ENCODE measurements around the gene ZDHHC3. TPM values are rescaled to one million over a fixed set of nuclear protein-coding genes. Genes with fewer than 3 reads are reported as not detected.

ZDHHC3 gene
- total RNA-seq, 1 experiment from 2014 or later = 122 TPM

DNA sequence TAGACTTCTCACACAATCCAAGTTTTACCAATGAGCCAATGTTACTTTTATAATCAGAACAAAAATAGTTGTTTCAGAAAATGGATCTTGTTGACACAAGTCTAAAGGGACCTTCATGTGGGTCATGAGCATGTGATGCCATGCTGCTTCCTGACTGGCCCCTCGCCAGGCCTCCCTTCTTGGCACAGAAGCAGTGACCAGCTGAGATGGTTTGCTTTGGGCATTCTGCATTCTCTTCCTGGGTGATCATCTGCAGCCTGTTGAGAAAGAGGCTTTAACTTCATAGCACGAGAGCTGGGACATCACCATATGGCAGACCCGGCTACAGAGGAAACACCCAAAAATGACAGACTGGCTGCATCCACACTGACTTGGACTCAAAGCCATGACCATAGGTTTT is 55.9 kb downstream of the ZDHHC3 start:
- TF ChIP-seq EZH2 (IDR thresholded peaks at IDR 0.05; ENCODE audit: low read length, unreplicated experiment) (no peak), CTCF (conservative IDR thresholded peaks at IDR 0.05; ENCODE audit: low read depth, low read length) (no peak), EZH2phosphoT487 (IDR thresholded peaks at IDR 0.05; ENCODE audit: borderline replicate concordance, low read length) (no peak)
- Histone ChIP-seq H3K4me2 (ENCODE audit: low read length) (no peak overlapping the region), H3K9ac (ENCODE audit: low read length) (no peak overlapping the region), H3K79me2 (ENCODE audit: low read length) (no peaks in the 10 kb centered on the region), H3K4me1 (ENCODE audit: insufficient read depth, low read length) (0 out of 2 replicates have a peak, but pooled peaks cover 5% of the 10 kb centered on the region), H3K9me2 (replicated peaks; ENCODE audit: low read length) (no peaks in the 10 kb centered on the region), H2AFZ (ENCODE audit: low read length) (no peak overlapping the region), H3K27ac (ENCODE audit: low read length) (no peak overlapping the region), H3K4me3 (ENCODE audit: low read length) (no peak overlapping the region), H3F3A (ENCODE audit: low read length, unreplicated experiment) (no peaks in the 10 kb centered on the region), H3K36me3 (ENCODE audit: low read depth, low read length) (peaks cover 13% of the 10 kb centered on the region), H4K20me1 (ENCODE audit: low read length) (no peaks in the 10 kb centered on the region), H3K9me3 (ENCODE audit: low read length) (no peaks in the 10 kb centered on the region), H3K27me3 (ENCODE audit: low read length) (no peaks in the 10 kb centered on the region)
- DNase-seq (no peak), ATAC-seq (no peak)
- POLR2A ChIA-PET (ENCODE audit: unreplicated experiment) = no interaction called here
- intact Hi-C loops (cut with micrococcal nuclease) = no loop called here
- BruUV-seq (replicated peaks) = no TSS peak
- CTCF ChIA-PET = no interaction called here

DNA sequence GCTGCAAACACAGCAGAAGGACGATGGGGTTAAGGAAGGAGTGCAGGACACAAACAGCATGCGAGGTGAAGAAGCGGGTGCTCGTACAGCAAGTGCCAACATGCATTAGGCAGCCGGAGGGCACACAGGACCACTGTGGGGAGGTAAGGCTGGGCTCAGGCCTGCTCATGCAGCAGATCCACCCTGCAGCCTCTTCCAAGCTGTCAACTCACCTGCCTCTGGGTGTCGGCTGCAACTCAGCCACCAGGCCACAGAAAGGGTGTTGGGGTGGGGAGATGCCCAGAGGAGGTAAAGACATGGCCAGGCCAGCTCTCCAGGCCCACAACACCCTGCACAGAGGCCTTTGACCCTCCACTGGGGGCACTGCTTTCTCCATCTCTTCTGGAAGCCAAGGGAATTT is 57.4 kb downstream of the ZDHHC3 start:
- BruUV-seq (replicated peaks) = no TSS peak
- no peak for DNase-seq
- ChIA-PET CTCF (no interaction called here), POLR2A (ENCODE audit: unreplicated experiment) (no interaction called here)
- H3K4me1 ChIP-seq (ENCODE audit: insufficient read depth, low read length) = no peaks in the 10 kb centered on the region
- no peak for TF ChIP-seq EZH2 (IDR thresholded peaks at IDR 0.05; ENCODE audit: low read length, unreplicated experiment)
- H3K9ac ChIP-seq (ENCODE audit: low read length) = no peak overlapping the region
- no peaks in the 10 kb centered on the region for H3K79me2 ChIP-seq (ENCODE audit: low read length)
- no peak for ATAC-seq
- H4K20me1 ChIP-seq (ENCODE audit: low read length) = no peaks in the 10 kb centered on the region
- no peak overlapping the region for H3K4me3 ChIP-seq (ENCODE audit: low read length)
- peaks cover 9% of the 10 kb centered on the region for H3K36me3 ChIP-seq (ENCODE audit: low read depth, low read length)
- no peaks in the 10 kb centered on the region for H3K9me3 ChIP-seq (ENCODE audit: low read length)
- H2AFZ ChIP-seq (ENCODE audit: low read length) = no peak overlapping the region
- no peak overlapping the region for H3K4me2 ChIP-seq (ENCODE audit: low read length)
- H3K27me3 ChIP-seq (ENCODE audit: low read length) = no peaks in the 10 kb centered on the region
- intact Hi-C loops (cut with micrococcal nuclease) = no loop called here
- no peak overlapping the region for H3K27ac ChIP-seq (ENCODE audit: low read length)
- no peaks in the 10 kb centered on the region for H3K9me2 ChIP-seq (replicated peaks; ENCODE audit: low read length)
- no peaks in the 10 kb centered on the region for H3F3A ChIP-seq (ENCODE audit: low read length, unreplicated experiment)

GRCh38 chr3:44918087-44918486 is 57.9 kb downstream of the ZDHHC3 start:
- Histone ChIP-seq H3K79me2 (ENCODE audit: low read length) (no peaks in the 10 kb centered on the region), H3K9me3 (ENCODE audit: low read length) (no peaks in the 10 kb centered on the region), H3K4me1 (ENCODE audit: insufficient read depth, low read length) (no peaks in the 10 kb centered on the region), H3K27me3 (ENCODE audit: low read length) (no peaks in the 10 kb centered on the region), H2AFZ (ENCODE audit: low read length) (no peak overlapping the region), H3K4me2 (ENCODE audit: low read length) (no peak overlapping the region), H3F3A (ENCODE audit: low read length, unreplicated experiment) (no peaks in the 10 kb centered on the region), H3K9me2 (replicated peaks; ENCODE audit: low read length) (no peaks in the 10 kb centered on the region), H4K20me1 (ENCODE audit: low read length) (no peaks in the 10 kb centered on the region), H3K4me3 (ENCODE audit: low read length) (no peak overlapping the region), H3K36me3 (ENCODE audit: low read depth, low read length) (peaks cover 9% of the 10 kb centered on the region), H3K9ac (ENCODE audit: low read length) (no peak overlapping the region), H3K27ac (ENCODE audit: low read length) (no peak overlapping the region)
- ChIA-PET CTCF (no interaction called here), POLR2A (ENCODE audit: unreplicated experiment) (no interaction called here)
- TF ChIP-seq EZH2 (IDR thresholded peaks at IDR 0.05; ENCODE audit: low read length, unreplicated experiment) = no peak
- TF ChIP-seq CTCF (conservative IDR thresholded peaks at IDR 0.05; ENCODE audit: low read depth, low read length) = no peak
- TF ChIP-seq EZH2phosphoT487 (IDR thresholded peaks at IDR 0.05; ENCODE audit: borderline replicate concordance, low read length) = no peak
- ATAC-seq (no peak), DNase-seq (no peak)
- BruUV-seq (replicated peaks) = no TSS peak
- intact Hi-C loops (cut with micrococcal nuclease) = no loop called here

All from PC-3 (cell line).